ENCODE results near the gene LARP4B.

The LARP4B gene

DNA sequence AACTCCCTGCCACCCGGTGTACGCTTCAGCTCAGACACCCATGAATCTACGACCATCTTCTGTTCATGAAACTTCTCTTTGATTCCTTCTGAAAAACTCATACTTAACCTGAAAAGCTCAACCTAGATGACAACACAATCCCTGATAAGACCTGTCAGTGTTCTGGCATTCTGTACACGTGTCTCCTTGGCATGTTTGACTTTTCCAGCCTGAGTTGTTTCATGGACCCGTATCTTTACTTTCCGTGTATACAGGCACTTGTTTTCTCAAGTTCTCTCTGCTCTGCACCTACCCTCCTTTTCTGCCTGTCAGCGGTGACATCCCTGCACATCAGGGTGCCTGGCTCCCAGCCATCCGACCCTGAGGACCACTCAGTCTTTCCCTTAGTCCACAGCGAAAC lies 103.3 kb downstream of the LARP4B start:
- DNase-seq (ENCODE audit: low spot score): no peak

DNA sequence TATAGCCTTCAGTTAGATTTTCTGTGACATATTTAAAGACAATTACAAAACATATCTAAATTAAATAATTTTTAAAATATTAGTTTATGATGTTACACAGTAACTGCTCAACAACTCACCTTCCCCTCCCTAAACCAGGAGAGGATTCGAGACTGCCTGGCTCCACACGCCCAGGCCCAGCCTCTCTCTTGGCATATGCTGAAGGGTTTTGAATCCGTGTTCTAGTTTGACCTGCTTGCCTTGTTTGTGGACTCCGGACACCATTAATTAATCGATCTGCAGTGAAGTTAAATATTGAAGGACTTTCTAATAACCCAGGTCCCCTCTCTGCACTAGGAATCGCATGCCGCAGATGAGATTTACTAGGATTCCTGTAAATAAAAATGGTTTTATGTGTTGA lies 106.6 kb downstream of the LARP4B start:
- no peak for DNase-seq (ENCODE audit: low spot score)

DNA sequence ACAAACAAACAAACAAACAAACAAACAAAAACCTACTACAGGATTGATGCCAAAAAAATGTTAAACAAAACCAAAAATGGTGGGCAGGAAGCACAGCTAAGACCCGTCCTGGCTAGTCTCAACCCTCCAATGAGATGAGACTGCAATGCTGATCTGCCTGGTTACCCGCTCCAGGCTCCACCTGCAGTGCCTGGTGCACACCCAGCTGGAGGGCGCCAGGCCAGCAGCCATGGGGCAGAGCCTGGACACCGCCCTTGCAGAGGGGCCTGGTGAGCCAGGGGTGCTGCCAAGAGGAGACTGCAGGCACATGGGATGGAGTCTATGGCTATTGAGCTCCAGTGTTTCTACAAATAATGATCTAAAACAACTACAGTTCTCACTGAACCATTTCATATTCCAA lies 107.0 kb downstream of the LARP4B start:
- DNase-seq (ENCODE audit: low spot score): no peak

GRCh38 chr10:822661-823367 lies 108.7 kb downstream of the LARP4B start:
- no peak for DNase-seq (ENCODE audit: low spot score)

DNA sequence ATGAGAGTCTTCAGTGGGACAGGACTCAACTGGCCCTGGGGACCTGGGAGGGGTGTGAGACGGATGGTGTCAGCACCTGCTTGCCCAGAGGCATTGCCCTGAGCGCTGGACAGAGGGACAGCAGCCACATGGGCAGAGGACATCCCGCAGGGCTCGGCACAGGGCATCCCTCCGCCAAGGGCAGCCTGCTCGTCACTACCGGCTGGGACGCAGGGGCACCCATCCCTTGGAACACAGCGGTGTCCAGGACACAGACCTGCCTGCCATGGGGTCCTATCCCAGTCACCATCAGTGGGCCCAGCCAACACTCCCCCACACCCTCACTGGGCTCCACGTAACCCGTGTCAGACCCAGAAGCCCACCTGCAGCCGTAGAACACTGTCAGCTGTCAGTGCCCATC lies 109.3 kb downstream of the LARP4B start:
- no peak for DNase-seq (ENCODE audit: low spot score)

DNA sequence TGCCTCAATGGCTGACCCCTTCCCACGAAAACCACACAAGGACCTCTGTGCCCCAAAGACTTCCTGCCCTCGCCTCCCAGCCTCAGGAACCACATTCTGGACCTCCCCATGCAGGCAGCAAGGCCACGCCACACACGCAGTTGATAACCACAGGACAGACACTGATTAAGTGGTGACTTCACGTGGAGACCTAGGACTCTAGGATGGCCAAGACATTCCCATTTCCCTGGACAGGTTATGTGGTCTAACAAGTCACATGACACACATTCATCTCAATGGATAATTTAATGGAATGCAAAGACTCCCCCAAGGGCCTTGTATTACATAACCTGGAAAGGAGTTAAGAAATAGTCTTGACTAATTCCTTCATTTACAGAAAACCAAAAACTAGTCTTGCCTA lies 110.2 kb downstream of the LARP4B start:
- no peak for DNase-seq (ENCODE audit: low spot score)

DNA sequence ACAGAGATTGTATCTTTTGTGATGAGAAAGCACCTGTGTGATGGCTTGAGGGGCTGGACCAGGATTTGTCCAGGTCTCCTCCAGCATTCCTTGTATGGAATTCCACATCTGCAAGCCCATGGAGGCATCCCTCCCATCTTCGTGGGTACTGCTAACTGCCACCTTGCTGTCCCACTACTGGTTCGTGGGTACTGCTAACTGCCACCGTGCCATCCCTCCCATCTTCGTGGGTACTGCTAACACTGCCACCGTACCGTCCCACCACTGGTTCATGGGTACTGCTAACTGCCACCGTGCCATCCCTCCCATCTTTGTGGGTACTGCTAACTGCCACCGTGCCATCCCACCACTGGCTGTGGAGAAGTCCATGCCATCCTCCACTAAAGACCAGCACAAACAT lies 111.7 kb downstream of the LARP4B start:
- DNase-seq (ENCODE audit: low spot score): no peak

GRCh38 chr10:819326-819725 lies 112.2 kb downstream of the LARP4B start:
- no peak for DNase-seq (ENCODE audit: low spot score)

GRCh38 chr10:818526-819220 lies 112.8 kb downstream of the LARP4B start:
- DNase-seq (ENCODE audit: low spot score): no peak

- DNase-seq (ENCODE audit: low spot score): no peak
Measured at GRCh38 chr10:818010-818409, 113.5 kb downstream of the LARP4B start.

- no peak for DNase-seq (ENCODE audit: low spot score)
Measured at GRCh38 chr10:817371-817770, 114.1 kb downstream of the LARP4B start.

DNA sequence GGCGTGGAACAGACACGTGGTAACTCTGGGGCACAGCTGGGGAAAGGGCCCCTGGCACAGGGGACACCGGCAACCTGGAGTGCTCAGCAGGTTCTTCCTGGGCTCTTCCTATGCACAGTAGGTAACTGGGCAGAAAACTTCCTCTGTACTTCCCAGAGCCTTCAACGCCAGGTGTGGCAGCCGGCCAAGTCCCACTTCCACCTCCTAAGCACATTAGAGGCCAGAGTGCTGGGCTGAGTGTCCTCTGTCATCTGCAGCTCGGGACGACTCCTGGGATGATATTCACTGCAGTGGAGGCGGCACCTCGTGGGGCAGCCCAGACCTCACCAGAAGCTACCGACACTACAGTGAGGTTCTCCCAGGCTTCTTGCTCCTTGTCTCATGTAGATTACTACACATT lies 114.5 kb downstream of the LARP4B start:
- no peak for DNase-seq (ENCODE audit: low spot score)

GRCh38 chr10:816091-816477 lies 115.4 kb downstream of the LARP4B start:
- DNase-seq (ENCODE audit: low spot score): no peak

DNA sequence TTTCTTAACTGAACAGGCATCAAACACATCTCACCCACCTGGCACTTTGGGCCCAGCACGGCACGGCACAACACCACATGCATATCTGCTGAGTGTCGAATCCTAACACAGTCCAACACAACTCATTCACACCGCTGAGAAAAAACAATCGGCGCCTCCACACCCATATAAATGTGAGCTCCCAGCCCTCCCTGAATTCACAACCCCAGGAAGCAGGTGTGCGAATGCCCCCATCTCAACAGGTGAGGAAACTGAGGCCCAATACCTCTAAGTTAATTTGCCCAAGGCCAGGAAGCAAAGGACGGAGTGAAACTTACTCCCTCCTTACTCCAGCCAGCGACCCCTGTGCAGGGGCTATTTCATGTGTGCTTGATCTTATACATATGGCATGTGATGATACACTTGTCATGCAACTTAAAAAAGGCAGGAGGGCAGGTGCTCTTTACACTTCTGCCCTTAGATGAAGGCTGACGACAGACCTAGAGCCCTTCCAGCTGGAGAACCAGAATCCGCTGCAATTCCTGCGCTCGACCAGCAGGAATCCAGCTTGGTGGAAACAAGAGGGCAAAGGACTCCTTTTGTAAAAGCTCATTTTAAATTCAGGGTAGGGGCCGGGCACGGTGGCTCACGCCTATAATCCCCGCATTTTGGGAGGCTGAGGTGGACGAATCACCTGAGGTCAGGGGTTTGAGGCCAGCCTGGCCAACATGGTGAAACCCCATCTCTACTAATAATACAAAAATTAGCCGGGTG lies 116.0 kb downstream of the LARP4B start:
- DNase-seq (ENCODE audit: low spot score): no peak

GRCh38 chr10:814536-815302 lies 116.8 kb downstream of the LARP4B start:
- no peak for DNase-seq (ENCODE audit: low spot score)

DNA sequence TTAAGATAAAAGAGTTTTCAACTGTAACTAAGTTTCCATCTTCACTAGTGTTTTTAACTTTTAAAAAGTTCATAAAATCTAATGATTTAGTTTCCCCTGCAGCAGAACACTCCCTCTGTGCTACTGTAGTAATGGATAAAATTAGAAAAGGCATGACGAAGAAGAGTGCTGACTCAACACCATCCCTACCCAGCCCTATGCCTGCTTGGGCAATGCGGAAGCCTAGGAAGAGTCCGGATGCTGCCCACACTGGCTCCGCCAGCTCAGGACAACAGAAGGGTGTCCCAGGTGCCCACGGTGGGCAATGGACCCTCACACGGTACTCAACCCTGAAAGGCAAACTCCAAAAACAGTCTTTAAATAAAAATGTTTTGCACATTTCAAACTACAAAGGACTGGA lies 118.2 kb downstream of the LARP4B start:
- no peak for DNase-seq (ENCODE audit: low spot score)

DNA sequence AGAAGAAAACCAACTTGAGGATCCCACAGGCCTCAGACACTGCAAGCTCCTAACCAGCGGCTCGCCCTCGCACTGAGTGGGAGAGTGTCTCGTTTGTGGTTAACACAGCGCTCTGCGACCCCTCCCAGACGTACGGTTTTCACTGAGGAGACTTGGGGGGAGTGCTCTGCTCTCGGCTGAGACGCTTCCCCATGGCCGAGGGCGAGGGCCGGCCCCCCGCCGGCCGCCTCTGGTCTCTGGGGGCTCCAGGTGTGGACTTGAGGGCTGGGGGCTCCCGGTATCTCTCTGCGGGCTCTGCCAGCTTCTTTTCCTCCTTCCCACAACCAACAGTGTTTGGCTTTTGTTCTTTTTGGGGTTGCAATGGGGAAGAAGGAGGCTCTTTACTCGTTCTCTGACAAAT lies 118.7 kb downstream of the LARP4B start:
- DNase-seq (ENCODE audit: low spot score): no peak

GRCh38 chr10:811379-812175 lies 119.9 kb downstream of the LARP4B start:
- no peak for DNase-seq (ENCODE audit: low spot score)

DNA sequence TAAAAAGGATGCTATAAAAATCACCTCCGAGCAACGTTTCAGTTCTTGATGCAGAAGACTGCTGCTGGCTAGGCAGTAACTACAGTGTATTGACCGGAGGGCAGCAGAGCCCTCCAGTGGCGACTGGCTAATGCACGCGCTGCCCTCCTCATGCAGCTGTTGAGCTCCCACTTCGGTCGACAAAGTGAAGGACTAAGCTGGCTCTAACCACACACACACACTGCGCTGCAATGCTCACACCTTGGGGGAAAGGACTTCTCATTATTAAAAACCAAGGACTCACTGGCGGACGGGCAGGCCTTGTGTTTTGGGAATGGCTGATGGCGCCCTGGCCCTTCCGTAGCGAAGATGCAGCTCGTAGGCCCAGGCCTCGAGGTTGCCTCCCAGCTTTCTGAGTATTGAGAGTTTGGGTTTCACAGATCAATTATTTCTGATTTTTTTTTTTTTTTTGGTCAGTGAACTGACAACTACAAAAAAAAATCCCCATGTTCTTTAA lies 121.1 kb downstream of the LARP4B start:
- DNase-seq (ENCODE audit: low spot score): peak; percentile 42

GRCh38 chr10:809671-810350 lies 121.7 kb downstream of the LARP4B start:
- DNase-seq (ENCODE audit: low spot score): no peak

DNA sequence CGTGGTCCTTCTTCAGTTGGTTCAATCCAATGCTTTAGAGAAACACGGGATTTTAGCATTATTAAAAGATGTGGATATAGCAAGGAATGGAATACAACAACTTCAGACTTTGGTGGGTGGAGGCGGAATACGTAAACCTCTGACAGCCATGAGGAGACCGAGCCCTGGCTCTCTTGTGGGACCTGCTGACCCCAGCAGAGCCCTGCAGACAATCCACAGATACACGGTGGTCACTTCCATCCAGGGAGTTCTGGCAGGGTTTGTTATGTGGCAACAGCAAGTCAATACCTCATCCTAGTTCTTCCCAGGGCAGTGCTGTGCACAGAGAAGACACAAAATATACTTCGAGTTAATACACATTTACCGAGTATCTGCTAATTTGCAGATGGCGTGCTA lies 123.5 kb downstream of the LARP4B start:
- no peak for DNase-seq (ENCODE audit: low spot score)

All from globus pallidus (tissue), 1 donor.